ENCODE measurements around the gene THAP2.
A peak's percentile ranks its signal among the peaks of the same experiment; 100 is the strongest.

Gene THAP2

GRCh38 chr12:71663561-71664410 is at the start of gene THAP2, which contains the start of gene ZFC3H1:
Gene THAP2 (plus strand): TSS chr12:71664301. CDS start chr12:71664510, 209 bp downstream.
Gene ZFC3H1 (minus strand): TSS chr12:71663848. CDS start chr12:71663610, 238 bp downstream.
- DNase-seq (ENCODE audit: low spot score): peak; percentile 100

- DNase-seq (ENCODE audit: low spot score): no peak
Observed at GRCh38 chr12:71621938-71622337, 42.2 kb upstream of the THAP2 start.

- no peak for DNase-seq (ENCODE audit: low spot score)
Observed at GRCh38 chr12:71625476-71625875, 38.6 kb upstream of the THAP2 start.

GRCh38 chr12:71626098-71626497 is 38.0 kb upstream of the THAP2 start:
- DNase-seq (ENCODE audit: low spot score): no peak

GRCh38 chr12:71626768-71627167 is 37.3 kb upstream of the THAP2 start:
- no peak for DNase-seq (ENCODE audit: low spot score)

GRCh38 chr12:71627438-71628002 is 36.6 kb upstream of the THAP2 start:
- no peak for DNase-seq (ENCODE audit: low spot score)

- peak; percentile 74 for DNase-seq (ENCODE audit: low spot score)
Observed at GRCh38 chr12:71636704-71637115, 27.4 kb upstream of the THAP2 start.

- DNase-seq (ENCODE audit: low spot score): no peak
Observed at GRCh38 chr12:71638499-71638898, 25.6 kb upstream of the THAP2 start.

- peak; percentile 46 for DNase-seq (ENCODE audit: low spot score)
Observed at GRCh38 chr12:71639341-71639760, 24.8 kb upstream of the THAP2 start.

GRCh38 chr12:71640316-71640715 is 23.8 kb upstream of the THAP2 start:
- DNase-seq (ENCODE audit: low spot score): no peak

GRCh38 chr12:71641390-71641789 is 22.7 kb upstream of the THAP2 start:
- no peak for DNase-seq (ENCODE audit: low spot score)

GRCh38 chr12:71642264-71642663 is 21.8 kb upstream of the THAP2 start:
- DNase-seq (ENCODE audit: low spot score): no peak

- peak; percentile 37 for DNase-seq (ENCODE audit: low spot score)
Observed at GRCh38 chr12:71645268-71645667, 18.8 kb upstream of the THAP2 start.

GRCh38 chr12:71646512-71646911 is 17.6 kb upstream of the THAP2 start:
- no peak for DNase-seq (ENCODE audit: low spot score)

GRCh38 chr12:71648537-71648936 is 15.6 kb upstream of the THAP2 start:
- DNase-seq (ENCODE audit: low spot score): no peak

- DNase-seq (ENCODE audit: low spot score): no peak
Observed at GRCh38 chr12:71649401-71649800, 14.7 kb upstream of the THAP2 start.

GRCh38 chr12:71652656-71653055 is 11.4 kb upstream of the THAP2 start:
- no peak for DNase-seq (ENCODE audit: low spot score)

- DNase-seq (ENCODE audit: low spot score): no peak
Observed at GRCh38 chr12:71653137-71653536, 11.0 kb upstream of the THAP2 start.

GRCh38 chr12:71654200-71654599 is 9.9 kb upstream of the THAP2 start:
- no peak for DNase-seq (ENCODE audit: low spot score)

- DNase-seq (ENCODE audit: low spot score): no peak
Observed at GRCh38 chr12:71655495-71655894, 8.6 kb upstream of the THAP2 start.

- no peak for DNase-seq (ENCODE audit: low spot score)
Observed at GRCh38 chr12:71655907-71656306, 8.2 kb upstream of the THAP2 start.

GRCh38 chr12:71656740-71657139 is 7.4 kb upstream of the THAP2 start:
- DNase-seq (ENCODE audit: low spot score): no peak

GRCh38 chr12:71661977-71662530 is 2.0 kb upstream of the THAP2 start:
- no peak for DNase-seq (ENCODE audit: low spot score)
